ENCODE data around the gene MCEE. TPM values are rescaled to one million over a fixed set of nuclear protein-coding genes. Genes with fewer than 3 reads are reported as not detected.
A peak's percentile ranks its signal among the peaks of the same experiment; 100 is the strongest.

MCEE gene
- total RNA-seq, 1 donor from 2014 or later: 39.7 TPM

DNA sequence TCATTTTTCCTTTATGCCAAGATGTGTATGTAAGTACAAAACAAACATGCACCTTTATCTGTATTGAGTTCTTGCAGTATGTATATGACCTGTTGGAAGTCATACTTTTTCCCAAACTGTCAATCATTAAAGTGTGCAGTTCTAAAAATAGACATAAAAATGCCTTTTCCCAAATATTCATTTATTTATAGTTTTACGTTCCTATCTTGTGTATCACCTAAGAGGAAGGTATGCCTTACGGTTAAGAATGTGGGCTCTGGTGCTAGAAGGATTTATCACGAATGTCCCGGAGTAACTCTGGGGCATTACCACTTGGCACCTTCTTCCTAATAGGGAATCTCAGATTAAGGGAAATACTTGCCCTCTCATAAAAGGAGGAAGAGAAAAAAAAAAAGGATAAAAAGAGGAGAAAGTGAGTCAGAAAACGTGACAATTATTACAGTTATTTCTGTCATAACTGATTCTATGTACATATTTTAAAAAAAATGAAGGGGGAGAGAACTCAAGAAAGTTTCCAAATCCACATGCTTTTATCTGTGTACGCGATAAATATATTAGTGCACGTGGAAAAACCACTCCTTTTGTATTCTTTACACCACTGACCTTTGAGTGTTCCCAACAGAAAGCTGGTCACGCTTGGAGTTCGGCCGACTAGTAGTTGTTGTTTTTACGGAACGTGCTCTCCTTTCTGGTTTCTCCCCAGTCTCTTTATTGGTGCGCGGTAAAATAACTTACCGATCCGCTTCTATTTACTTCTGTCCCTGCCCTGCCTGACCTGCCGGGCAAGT is 721 bp downstream of the MCEE start:
- no peak for DNase-seq
- Histone ChIP-seq H3K4me3 (peak overlapping the region; percentile 78), H3K27ac (replicated peaks) (peak overlapping the region; percentile 97), H3K9me3 (replicated peaks) (no peaks in the 10 kb centered on the region), H3K4me1 (peaks cover 61% of the 10 kb centered on the region), H3K36me3 (peaks cover 15% of the 10 kb centered on the region), H3K27me3 (ENCODE audit: low read depth) (no peaks in the 10 kb centered on the region)
- intact Hi-C loops (cut with micrococcal nuclease): no loop called here
- TF ChIP-seq, protein P1, sequence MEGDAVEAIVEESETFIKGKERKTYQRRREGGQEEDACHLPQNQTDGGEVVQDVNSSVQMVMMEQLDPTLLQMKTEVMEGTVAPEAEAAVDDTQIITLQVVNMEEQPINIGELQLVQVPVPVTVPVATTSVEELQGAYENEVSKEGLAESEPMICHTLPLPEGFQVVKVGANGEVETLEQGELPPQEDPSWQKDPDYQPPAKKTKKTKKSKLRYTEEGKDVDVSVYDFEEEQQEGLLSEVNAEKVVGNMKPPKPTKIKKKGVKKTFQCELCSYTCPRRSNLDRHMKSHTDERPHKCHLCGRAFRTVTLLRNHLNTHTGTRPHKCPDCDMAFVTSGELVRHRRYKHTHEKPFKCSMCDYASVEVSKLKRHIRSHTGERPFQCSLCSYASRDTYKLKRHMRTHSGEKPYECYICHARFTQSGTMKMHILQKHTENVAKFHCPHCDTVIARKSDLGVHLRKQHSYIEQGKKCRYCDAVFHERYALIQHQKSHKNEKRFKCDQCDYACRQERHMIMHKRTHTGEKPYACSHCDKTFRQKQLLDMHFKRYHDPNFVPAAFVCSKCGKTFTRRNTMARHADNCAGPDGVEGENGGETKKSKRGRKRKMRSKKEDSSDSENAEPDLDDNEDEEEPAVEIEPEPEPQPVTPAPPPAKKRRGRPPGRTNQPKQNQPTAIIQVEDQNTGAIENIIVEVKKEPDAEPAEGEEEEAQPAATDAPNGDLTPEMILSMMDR (IDR thresholded peaks at IDR 0.05; ENCODE audit: borderline replicate concordance): no peak

DNA sequence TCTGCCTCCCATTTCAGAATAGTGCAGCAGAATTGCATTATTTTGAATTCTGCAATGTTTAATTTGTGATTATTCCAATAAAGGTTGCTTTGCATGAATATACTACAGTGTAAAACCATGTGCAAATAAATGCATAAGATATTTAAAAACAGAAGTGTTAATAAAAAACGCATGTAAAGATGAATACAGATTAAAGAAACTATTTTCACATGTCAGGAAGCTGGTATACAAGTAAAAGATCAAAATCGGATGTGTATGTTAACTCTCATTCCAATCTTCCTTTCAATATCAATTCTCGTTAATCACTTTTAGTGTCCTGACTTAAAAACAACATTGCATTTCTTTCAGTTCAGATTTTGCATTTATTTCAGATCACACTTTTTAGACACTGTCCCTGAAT is 3.1 kb downstream of the MCEE start:
- no peaks in the 10 kb centered on the region for H3K9me3 ChIP-seq (replicated peaks)
- no peak for DNase-seq
- H3K27me3 ChIP-seq (ENCODE audit: low read depth): no peaks in the 10 kb centered on the region
- H3K27ac ChIP-seq (replicated peaks): no peak overlapping the region
- intact Hi-C loops (cut with micrococcal nuclease): no loop called here
- TF ChIP-seq, protein P1 (IDR thresholded peaks at IDR 0.05; ENCODE audit: borderline replicate concordance): no peak
- H3K4me1 ChIP-seq: peaks cover 48% of the 10 kb centered on the region
- H3K36me3 ChIP-seq: peaks cover 21% of the 10 kb centered on the region
- H3K4me3 ChIP-seq: no peak overlapping the region

DNA sequence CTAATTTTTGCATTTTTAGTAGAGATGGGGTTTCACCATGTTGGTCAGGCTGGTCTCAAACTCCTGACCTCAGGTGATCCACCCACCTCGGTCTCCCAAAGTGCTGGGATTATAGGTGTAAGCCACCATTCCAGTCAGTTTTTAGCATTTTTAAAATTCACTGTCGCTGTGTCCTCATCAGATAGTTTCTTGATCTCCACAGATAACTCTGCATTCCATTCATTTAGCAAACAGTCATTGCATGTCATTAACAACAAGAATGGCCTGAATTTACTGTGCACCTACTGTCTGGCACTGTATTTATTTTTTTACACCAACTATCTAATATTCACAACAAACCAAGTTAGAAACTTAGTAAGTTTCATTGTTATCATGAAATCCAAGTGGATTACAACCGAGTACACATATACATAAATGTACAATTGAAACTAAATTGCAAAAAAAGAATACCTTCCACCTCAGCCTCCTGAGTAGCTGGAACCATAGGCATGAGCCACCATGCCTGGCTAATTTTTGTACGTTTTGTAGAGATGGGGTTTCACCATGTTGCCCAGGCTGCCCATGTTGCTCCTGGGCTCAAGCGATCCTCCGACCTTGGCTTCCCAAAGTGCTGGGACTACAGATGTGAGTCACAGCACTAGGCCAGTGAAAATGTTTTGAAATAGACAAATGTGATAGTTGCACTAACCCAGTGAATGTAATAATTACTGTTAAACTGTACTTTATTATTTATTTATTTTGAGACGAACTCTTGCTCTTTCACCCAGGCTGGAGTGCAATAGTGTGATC is 4.3 kb downstream of the MCEE start:
- Histone ChIP-seq H3K9me3 (replicated peaks) (no peaks in the 10 kb centered on the region), H3K4me3 (no peak overlapping the region), H3K27ac (replicated peaks) (no peak overlapping the region), H3K36me3 (peaks cover 28% of the 10 kb centered on the region), H3K4me1 (peaks cover 35% of the 10 kb centered on the region), H3K27me3 (ENCODE audit: low read depth) (no peaks in the 10 kb centered on the region)
- DNase-seq: no peak
- TF ChIP-seq, protein P1 (IDR thresholded peaks at IDR 0.05; ENCODE audit: borderline replicate concordance): no peak
- intact Hi-C loops (cut with micrococcal nuclease): no loop called here

DNA sequence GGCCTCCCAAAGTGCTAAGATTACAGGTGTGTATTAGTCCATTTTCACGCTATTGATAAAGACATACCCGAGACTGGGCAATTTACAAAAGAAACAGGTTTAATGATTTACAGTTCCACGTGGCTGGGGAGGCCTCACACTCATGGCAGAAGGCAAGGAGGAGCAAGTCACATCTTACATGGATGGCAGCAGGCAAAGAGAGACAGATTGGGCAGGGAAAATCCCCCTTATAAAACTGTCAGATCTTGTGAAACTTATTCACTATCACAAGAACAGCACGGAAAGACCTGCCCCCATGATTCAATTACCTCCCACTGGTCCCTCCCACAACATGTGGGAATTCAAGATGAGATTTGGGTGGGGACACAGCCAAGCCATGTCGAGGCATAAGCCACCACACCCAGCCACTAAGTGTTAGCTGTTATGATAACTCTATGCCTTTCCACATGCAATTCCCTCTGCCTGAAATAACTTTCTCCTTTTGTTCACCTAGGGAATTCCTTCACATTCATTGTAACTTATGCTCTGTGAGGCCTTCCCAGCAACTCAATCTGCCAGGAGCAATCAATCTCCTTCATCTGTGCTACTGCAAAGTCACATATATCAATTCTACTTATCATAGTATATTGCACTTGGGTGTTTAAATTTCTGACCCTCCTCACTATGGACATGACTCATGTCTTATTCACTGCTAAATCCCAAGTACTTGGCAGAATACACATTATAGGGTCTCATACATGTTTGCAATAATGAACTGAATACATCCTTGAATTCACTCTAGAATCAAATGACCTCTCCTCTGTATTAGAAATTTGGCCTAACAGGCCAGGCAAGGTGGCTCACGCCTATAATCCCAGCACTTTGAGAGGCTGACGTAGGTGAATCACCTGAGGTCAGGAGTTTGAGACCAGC is 7.4 kb downstream of the MCEE start:
- no peak overlapping the region for H3K27ac ChIP-seq (replicated peaks)
- TF ChIP-seq, protein P1 (IDR thresholded peaks at IDR 0.05; ENCODE audit: borderline replicate concordance): no peak
- no peaks in the 10 kb centered on the region for H3K9me3 ChIP-seq (replicated peaks)
- H3K4me1 ChIP-seq: peaks cover 19% of the 10 kb centered on the region
- no peak overlapping the region for H3K4me3 ChIP-seq
- peaks cover 55% of the 10 kb centered on the region for H3K36me3 ChIP-seq
- intact Hi-C loops (cut with micrococcal nuclease): no loop called here
- no peaks in the 10 kb centered on the region for H3K27me3 ChIP-seq (ENCODE audit: low read depth)
- no peak for DNase-seq

DNA sequence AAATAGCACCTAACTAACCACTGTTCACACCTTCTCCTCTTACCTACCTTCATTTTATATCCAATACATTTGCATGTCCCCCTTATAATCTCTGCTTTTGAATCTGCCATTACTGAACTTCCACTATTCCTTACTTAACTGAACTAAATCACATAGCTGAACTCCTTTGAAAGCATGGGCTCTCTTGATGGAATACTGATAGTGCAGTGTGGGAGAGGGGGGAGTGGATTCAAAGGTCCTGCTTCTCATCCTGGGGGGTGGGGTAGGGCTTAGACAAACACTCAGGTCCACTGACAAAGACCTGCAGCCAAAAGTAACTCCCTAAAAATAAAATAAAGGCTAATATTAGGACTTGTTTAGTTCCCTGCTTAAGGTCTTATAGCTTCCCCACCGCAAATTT is 8.6 kb downstream of the MCEE start:
- no peak overlapping the region for H3K4me3 ChIP-seq

More for the DNA sequence above, 8.6 kb downstream of the MCEE start:
- DNase-seq: no peak
- Histone ChIP-seq H3K27me3 (ENCODE audit: low read depth) (no peaks in the 10 kb centered on the region), H3K36me3 (peaks cover 66% of the 10 kb centered on the region), H3K4me1 (peaks cover 10% of the 10 kb centered on the region), H3K9me3 (replicated peaks) (no peaks in the 10 kb centered on the region), H3K27ac (replicated peaks) (no peak overlapping the region)
- intact Hi-C loops (cut with micrococcal nuclease): no loop called here
- TF ChIP-seq, protein P1 (IDR thresholded peaks at IDR 0.05; ENCODE audit: borderline replicate concordance): no peak

All from left ventricle myocardium inferior (tissue), 1 donor.